Measurements from ENCODE around the gene SFI1. TPM values are rescaled to one million over a fixed set of nuclear protein-coding genes. Genes with fewer than 3 reads are reported as not detected.

Gene SFI1
- total and polyA plus RNA-seq, 2 donors (not counting 1 experiment from before 2014, with no cell fraction given), result 80.2 to 182 TPM

DNA sequence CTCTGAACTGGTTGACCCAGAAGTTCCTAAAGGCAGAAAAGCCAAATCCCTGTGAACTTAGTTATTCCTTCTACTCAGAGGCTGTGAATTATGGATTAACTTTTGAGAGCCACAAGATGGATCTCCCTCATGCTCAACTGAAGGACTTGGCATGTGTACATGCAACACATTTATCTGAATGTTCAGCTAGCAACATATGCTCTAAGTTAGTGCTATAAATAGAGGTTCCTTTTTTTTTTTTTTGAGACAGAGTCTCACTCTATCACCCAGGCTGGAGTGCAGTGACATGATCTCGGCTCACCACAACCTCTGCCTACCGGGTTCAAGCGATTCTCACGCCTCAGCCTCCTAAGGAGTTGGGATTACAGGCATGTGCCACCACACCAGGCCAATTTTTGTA, 46.8 kb upstream of the SFI1 start:
- Histone ChIP-seq H3K27ac (ENCODE audit: low read length in 2 of 2) (peak overlapping the region in 1 of 2 donors; percentile 7), H3K27me3 (replicated peaks in 1 of 4; ENCODE audit: control extremely low read depth in 1 of 4, control insufficient read depth in 3 of 4, insufficient read depth in 4 of 4, low read length in 3 of 4) (no peaks in the 10 kb centered on the region), H3K36me3 (replicated peaks in 1 of 2; ENCODE audit: control extremely low read depth in 1 of 2, control insufficient read depth in 1 of 2, extremely low read depth in 1 of 2, insufficient read depth in 2 of 2, low read length in 1 of 2) (peaks cover 8 to 53% of the 10 kb centered on the region in 2 experiments), H3K9ac (ENCODE audit: low read length) (no peak overlapping the region), H3K79me2 (ENCODE audit: control insufficient read depth, insufficient read depth, low read length) (no peaks in the 10 kb centered on the region), H4K20me1 (ENCODE audit: control insufficient read depth, insufficient read depth, low read length, poor library complexity, severe bottlenecking) (no peaks in the 10 kb centered on the region), H3K9me3 (ENCODE audit: control extremely low read depth in 1 of 3, control insufficient read depth in 2 of 3, insufficient read depth in 1 of 3, low read length in 2 of 3) (no peaks in the 10 kb centered on the region), H3K4me1 (ENCODE audit: control insufficient read depth in 2 of 2, insufficient read depth in 2 of 2, low read length in 2 of 2) (peaks cover 8 to 11% of the 10 kb centered on the region in 2 donors), H3K4me3 (ENCODE audit: control extremely low read depth in 1 of 5, extremely low read depth in 1 of 5, insufficient read depth in 1 of 5, low read depth in 2 of 5, low read length in 4 of 5) (no peak overlapping the region), H2AFZ (ENCODE audit: insufficient read depth, low read depth, low read length, poor library complexity, severe bottlenecking) (no peak overlapping the region), H3K4me2 (replicated peaks; ENCODE audit: low read depth, low read length, poor library complexity, severe bottlenecking) (peak overlapping the region; percentile 27)
- peak; percentile 53 for ATAC-seq (ENCODE audit: low read depth)
- intact Hi-C loops (cut with micrococcal nuclease), result no loop called here
- POLR2A ChIA-PET, result no interaction called here
- no peak for TF ChIP-seq EZH2 (IDR thresholded peaks at IDR 0.05; ENCODE audit: borderline replicate concordance, insufficient read depth, low read depth, low read length, poor library complexity, severe bottlenecking)
- TF ChIP-seq, protein P1, sequence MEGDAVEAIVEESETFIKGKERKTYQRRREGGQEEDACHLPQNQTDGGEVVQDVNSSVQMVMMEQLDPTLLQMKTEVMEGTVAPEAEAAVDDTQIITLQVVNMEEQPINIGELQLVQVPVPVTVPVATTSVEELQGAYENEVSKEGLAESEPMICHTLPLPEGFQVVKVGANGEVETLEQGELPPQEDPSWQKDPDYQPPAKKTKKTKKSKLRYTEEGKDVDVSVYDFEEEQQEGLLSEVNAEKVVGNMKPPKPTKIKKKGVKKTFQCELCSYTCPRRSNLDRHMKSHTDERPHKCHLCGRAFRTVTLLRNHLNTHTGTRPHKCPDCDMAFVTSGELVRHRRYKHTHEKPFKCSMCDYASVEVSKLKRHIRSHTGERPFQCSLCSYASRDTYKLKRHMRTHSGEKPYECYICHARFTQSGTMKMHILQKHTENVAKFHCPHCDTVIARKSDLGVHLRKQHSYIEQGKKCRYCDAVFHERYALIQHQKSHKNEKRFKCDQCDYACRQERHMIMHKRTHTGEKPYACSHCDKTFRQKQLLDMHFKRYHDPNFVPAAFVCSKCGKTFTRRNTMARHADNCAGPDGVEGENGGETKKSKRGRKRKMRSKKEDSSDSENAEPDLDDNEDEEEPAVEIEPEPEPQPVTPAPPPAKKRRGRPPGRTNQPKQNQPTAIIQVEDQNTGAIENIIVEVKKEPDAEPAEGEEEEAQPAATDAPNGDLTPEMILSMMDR (IDR thresholded peaks at IDR 0.05), result no peak
- H3K4me1 Mint-ChIP-seq, result peaks cover 19% of the 10 kb centered on the region
- H3K27ac Mint-ChIP-seq, result peak overlapping the region; percentile 79
- DNase-seq, result peak; percentile 21
- H3K4me3 Mint-ChIP-seq, result no peak overlapping the region
- H3K9me3 Mint-ChIP-seq (ENCODE audit: insufficient read depth), result no peaks in the 10 kb centered on the region
- CTCF ChIA-PET, result interaction anchor here (0.5 kb wide), 1 partner anchor 1751 kb away, joined by 3 read pairs; no protein-coding TSS in a partner anchor
- no peaks in the 10 kb centered on the region for H3K27me3 Mint-ChIP-seq
- no CpG with 5 or more reads among the region's 4 CpGs for WGBS (ENCODE audit: insufficient coverage)

- intact Hi-C loops (cut with micrococcal nuclease), result loop anchor here (1.0 to 5.0 kb wide), 2 partner anchors 45 to 181 kb away; partner anchors contain the start of gene SFI1
- peaks cover 13 to 44% of the 10 kb centered on the region in 2 experiments for H3K36me3 ChIP-seq (replicated peaks in 1 of 2; ENCODE audit: control extremely low read depth in 1 of 2, control insufficient read depth in 1 of 2, extremely low read depth in 1 of 2, insufficient read depth in 2 of 2, low read length in 1 of 2)
These were observed 44.4 kb upstream of the SFI1 start for GRCh38 chr22:31451709-31452571.

More at GRCh38 chr22:31451709-31452571, 44.4 kb upstream of the SFI1 start:
- POLR2A ChIA-PET, result interaction anchor here (0.6 kb wide), 1 partner anchor 35 kb away, joined by 12 read pairs; no protein-coding TSS in a partner anchor
- DNase-seq (peak; percentile 54), ATAC-seq (ENCODE audit: low read depth) (peak; percentile 49)
- H3K4me2 ChIP-seq (replicated peaks; ENCODE audit: low read depth, low read length, poor library complexity, severe bottlenecking), result no peak overlapping the region
- Mint-ChIP-seq H3K4me3 (no peak overlapping the region), H3K27me3 (no peaks in the 10 kb centered on the region), H3K27ac (no peak overlapping the region), H3K4me1 (peaks cover 19% of the 10 kb centered on the region), H3K9me3 (ENCODE audit: insufficient read depth) (no peaks in the 10 kb centered on the region)
- no peaks in the 10 kb centered on the region for H4K20me1 ChIP-seq (ENCODE audit: control insufficient read depth, insufficient read depth, low read length, poor library complexity, severe bottlenecking)
- no peak overlapping the region for H2AFZ ChIP-seq (ENCODE audit: insufficient read depth, low read depth, low read length, poor library complexity, severe bottlenecking)
- 80% methylated on average over 2 of the region's 5 CpGs for WGBS (ENCODE audit: insufficient coverage)
- no peaks in the 10 kb centered on the region for H3K79me2 ChIP-seq (ENCODE audit: control insufficient read depth, insufficient read depth, low read length)
- no peak overlapping the region for H3K9ac ChIP-seq (ENCODE audit: low read length)
- no peaks in the 10 kb centered on the region for H3K9me3 ChIP-seq (ENCODE audit: control extremely low read depth in 1 of 3, control insufficient read depth in 2 of 3, insufficient read depth in 1 of 3, low read length in 2 of 3)
- CTCF ChIA-PET, result interaction anchor here (0.8 to 2.3 kb wide), 22 partner anchors 14 to 186 kb away, joined by 3 to 58 read pairs (median 4); partner anchors contain the start of gene EIF4ENIF1
- TF ChIP-seq EZH2 (IDR thresholded peaks at IDR 0.05; ENCODE audit: borderline replicate concordance, insufficient read depth, low read depth, low read length, poor library complexity, severe bottlenecking), result no peak
- TF ChIP-seq, protein P1 (IDR thresholded peaks at IDR 0.05), result peak; percentile 56
- H3K4me3 ChIP-seq (ENCODE audit: control extremely low read depth in 1 of 5, extremely low read depth in 1 of 5, insufficient read depth in 1 of 5, low read depth in 2 of 5, low read length in 4 of 5), result no peak overlapping the region
- H3K27me3 ChIP-seq (replicated peaks in 1 of 4; ENCODE audit: control extremely low read depth in 1 of 4, control insufficient read depth in 3 of 4, insufficient read depth in 4 of 4, low read length in 3 of 4), result no peaks in the 10 kb centered on the region
- H3K27ac ChIP-seq (ENCODE audit: low read length in 2 of 2), result no peak overlapping the region
- H3K4me1 ChIP-seq (ENCODE audit: control insufficient read depth in 2 of 2, insufficient read depth in 2 of 2, low read length in 2 of 2), result peaks cover 8 to 11% of the 10 kb centered on the region in 2 donors

Measured in B cell (primary cell).